ENCODE measurements around the gene SYK. TPM values are rescaled to one million over a fixed set of nuclear protein-coding genes. Genes with fewer than 3 reads are reported as not detected.

The SYK gene
- total and polyA plus RNA-seq, 2 of the 13 experiments (the other 11 are each of a cell fraction or from before 2014, with no cell fraction given) = not detected

- TF ChIP-seq PRDM10 (CRISPR knock-in tag; IDR thresholded peaks at IDR 0.05; ENCODE audit: low read depth) (no peak), ZSCAN30 (CRISPR knock-in tag; IDR thresholded peaks at IDR 0.05) (no peak), ZNF530 (CRISPR knock-in tag; IDR thresholded peaks at IDR 0.05; ENCODE audit: low read depth) (no peak), ATF1 (CRISPR knock-in tag; IDR thresholded peaks at IDR 0.05) (no peak), WIZ (CRISPR knock-in tag; IDR thresholded peaks at IDR 0.05) (no peak), ATAD3A (CRISPR knock-in tag; IDR thresholded peaks at IDR 0.05) (no peak), TFDP1 (CRISPR knock-in tag; IDR thresholded peaks at IDR 0.05; ENCODE audit: borderline replicate concordance) (no peak), ZBTB1 (CRISPR knock-in tag; IDR thresholded peaks at IDR 0.05; ENCODE audit: borderline replicate concordance) (no peak)
Measured at GRCh38 chr9:90857855-90858254, 56.2 kb downstream of the SYK start (continued).

- WGBS (ENCODE audit: low lambda C conversion rate) = 7% methylated on average over 4 of the region's 4 CpGs
- BruUV-seq (replicated peaks) = no TSS peak
- FAIRE-seq = no peak
- intact Hi-C loops (cut with micrococcal nuclease; ENCODE audit: unreplicated experiment) (no loop called here), in situ Hi-C loops (cut with HindIII; ENCODE audit: extremely low pct_ligation_motif_present, low pct_unique_long_range_greater_than_20kb) (loop anchor here (25.0 kb wide), 1 partner anchor 621 kb away; no protein-coding TSS in a partner anchor)
- Histone ChIP-seq H3K4me2 (ENCODE audit: low read depth, low read length) (no peak overlapping the region), H3K27me3 (ENCODE audit: control insufficient read depth in 1 of 2, insufficient read depth in 2 of 2, low read length in 2 of 2) (peaks cover 3 to 25% of the 10 kb centered on the region in 2 experiments; a peak in 3 of 5 replicates), H2AFZ (ENCODE audit: low read length) (no peak overlapping the region), H3K4me3 (replicated peaks in 1 of 3; ENCODE audit: insufficient read depth in 1 of 3, low read depth in 2 of 3, low read length in 3 of 3) (no peak overlapping the region), H3K9ac (ENCODE audit: insufficient read depth, low read depth, low read length) (no peak overlapping the region), H3K79me2 (ENCODE audit: insufficient read depth, low read length) (no peaks in the 10 kb centered on the region), H3K36me3 (replicated peaks in 1 of 2; ENCODE audit: control insufficient read depth in 1 of 2, insufficient read depth in 2 of 2, low read length in 2 of 2) (no peaks in the 10 kb centered on the region), H3K4me1 (ENCODE audit: insufficient read depth, low read length) (no peaks in the 10 kb centered on the region), H3K9me3 (ENCODE audit: low read length) (no peaks in the 10 kb centered on the region), H4K20me1 (ENCODE audit: insufficient read depth, low read length) (no peaks in the 10 kb centered on the region), H3K27ac (ENCODE audit: extremely low read length, insufficient read depth, low read length) (no peak overlapping the region)
- DNase-seq (ENCODE audit: low spot score) = no peak
- no peak for ATAC-seq
- POLR2A ChIA-PET = no interaction called here
- CTCF ChIA-PET (ENCODE audit: low intra/inter-chr PET ratio, low total read pairs) = no interaction called here
- TF ChIP-seq NFYC (CRISPR knock-in tag; IDR thresholded peaks at IDR 0.05) = no peak
- no peak for TF ChIP-seq DNMT3B (CRISPR knock-in tag; conservative IDR thresholded peaks at IDR 0.05)
- no peak for TF ChIP-seq ZKSCAN5 (CRISPR knock-in tag; IDR thresholded peaks at IDR 0.05)
- TF ChIP-seq SMYD3 (CRISPR knock-in tag; IDR thresholded peaks at IDR 0.05) = no peak
- no peak for TF ChIP-seq SNAPC5 (CRISPR knock-in tag; IDR thresholded peaks at IDR 0.05; ENCODE audit: borderline replicate concordance)
- TF ChIP-seq ZNF614 (CRISPR knock-in tag; IDR thresholded peaks at IDR 0.05; ENCODE audit: borderline replicate concordance) = no peak
- no peak for TF ChIP-seq HMGXB4 (CRISPR knock-in tag; IDR thresholded peaks at IDR 0.05; ENCODE audit: borderline replicate concordance in 1 of 2, low read depth in 1 of 2)
- TF ChIP-seq ZNF329 (CRISPR knock-in tag; IDR thresholded peaks at IDR 0.05; ENCODE audit: low read depth) = no peak
- no peak for TF ChIP-seq ZNF263 (CRISPR knock-in tag; IDR thresholded peaks at IDR 0.05)
- no peak for TF ChIP-seq LCORL (IDR thresholded peaks at IDR 0.05)
- no peak for TF ChIP-seq LCORL (CRISPR knock-in tag; IDR thresholded peaks at IDR 0.05)
Measured at GRCh38 chr9:90858457-90858901, 56.9 kb downstream of the SYK start.
